Chondrocyte (in vitro differentiated cells): ENCODE data around the gene RGS7. TPM values are rescaled to one million over a fixed set of nuclear protein-coding genes. Genes with fewer than 3 reads are reported as not detected.

Experiments
- DNase-seq: peaks from one replicate; pipeline ENCODE4 v3.0.0; 2021; ENCODE audit warnings: mixed read lengths, low spot score
- H3K27ac Mint-ChIP-seq: one replicate; pipeline ENCODE4 v1.8.0; 2021; ENCODE audit warnings: mild to moderate bottlenecking, moderate library complexity, mixed read lengths; ENCODE audit not compliant: unreplicated experiment
- H3K27me3 Mint-ChIP-seq: 2 replicates; pipeline ENCODE4 v1.8.0; 2021; ENCODE audit warnings: low read depth, mixed read lengths
- H3K36me3 Mint-ChIP-seq: 2 replicates; pipeline ENCODE4 v1.8.0; 2021; ENCODE audit warnings: low read depth, mixed read lengths
- H3K4me1 Mint-ChIP-seq: 2 replicates; pipeline ENCODE4 v1.8.0; 2021; ENCODE audit warnings: low read depth, mild to moderate bottlenecking, mixed read lengths
- H3K4me3 Mint-ChIP-seq: one replicate; pipeline ENCODE4 v1.8.0; 2021; ENCODE audit warnings: mild to moderate bottlenecking, moderate library complexity, mixed read lengths; ENCODE audit not compliant: unreplicated experiment
- H3K9me3 Mint-ChIP-seq: 2 replicates; pipeline ENCODE4 v1.8.0; 2021; ENCODE audit warnings: low read depth, mixed read lengths
- total RNA-seq: library from RNA; stranded (reverse); gene quantifications from 3 replicates; pipeline ENCODE4 v1.2.1, GENCODE V29; 2021
- TF ChIP-seq, protein P1 (sequence below): fragments of 200-600 bp; sonication (generic); IDR thresholded peaks from 2 replicates; pipeline ENCODE4 v1.5.0; 2021; ENCODE audit warnings: antibody characterized with exemption, mild to moderate bottlenecking, moderate library complexity

The RGS7 gene
- total RNA-seq, 1 donor from 2014 or later: 3.9 TPM

DNA sequence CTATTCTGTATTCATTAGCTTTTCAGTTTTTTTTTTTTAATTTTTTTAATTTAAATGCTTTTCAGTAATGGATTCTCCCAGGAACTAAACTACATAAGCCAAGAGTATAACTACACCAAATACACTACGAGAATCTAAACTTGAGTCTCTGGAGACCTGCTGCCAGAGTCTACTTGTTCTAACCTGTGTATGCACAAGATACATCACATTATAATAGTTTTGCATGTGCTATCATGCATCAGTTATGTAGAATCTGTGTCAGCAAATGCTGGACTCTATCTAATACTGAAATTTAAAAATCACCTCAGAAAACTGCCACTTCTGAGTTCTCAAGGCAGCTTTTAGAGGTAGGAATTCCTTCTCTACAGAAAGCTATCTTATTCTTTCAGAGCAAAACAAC is 598.7 kb downstream of the RGS7 start:
- Mint-ChIP-seq H3K9me3 (no peaks in the 10 kb centered on the region), H3K27me3 (no peaks in the 10 kb centered on the region), H3K4me1 (no peaks in the 10 kb centered on the region), H3K27ac (no peak overlapping the region), H3K36me3 (no peaks in the 10 kb centered on the region), H3K4me3 (no peak overlapping the region)
- DNase-seq: no peak
- TF ChIP-seq, protein P1, sequence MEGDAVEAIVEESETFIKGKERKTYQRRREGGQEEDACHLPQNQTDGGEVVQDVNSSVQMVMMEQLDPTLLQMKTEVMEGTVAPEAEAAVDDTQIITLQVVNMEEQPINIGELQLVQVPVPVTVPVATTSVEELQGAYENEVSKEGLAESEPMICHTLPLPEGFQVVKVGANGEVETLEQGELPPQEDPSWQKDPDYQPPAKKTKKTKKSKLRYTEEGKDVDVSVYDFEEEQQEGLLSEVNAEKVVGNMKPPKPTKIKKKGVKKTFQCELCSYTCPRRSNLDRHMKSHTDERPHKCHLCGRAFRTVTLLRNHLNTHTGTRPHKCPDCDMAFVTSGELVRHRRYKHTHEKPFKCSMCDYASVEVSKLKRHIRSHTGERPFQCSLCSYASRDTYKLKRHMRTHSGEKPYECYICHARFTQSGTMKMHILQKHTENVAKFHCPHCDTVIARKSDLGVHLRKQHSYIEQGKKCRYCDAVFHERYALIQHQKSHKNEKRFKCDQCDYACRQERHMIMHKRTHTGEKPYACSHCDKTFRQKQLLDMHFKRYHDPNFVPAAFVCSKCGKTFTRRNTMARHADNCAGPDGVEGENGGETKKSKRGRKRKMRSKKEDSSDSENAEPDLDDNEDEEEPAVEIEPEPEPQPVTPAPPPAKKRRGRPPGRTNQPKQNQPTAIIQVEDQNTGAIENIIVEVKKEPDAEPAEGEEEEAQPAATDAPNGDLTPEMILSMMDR: no peak

DNA sequence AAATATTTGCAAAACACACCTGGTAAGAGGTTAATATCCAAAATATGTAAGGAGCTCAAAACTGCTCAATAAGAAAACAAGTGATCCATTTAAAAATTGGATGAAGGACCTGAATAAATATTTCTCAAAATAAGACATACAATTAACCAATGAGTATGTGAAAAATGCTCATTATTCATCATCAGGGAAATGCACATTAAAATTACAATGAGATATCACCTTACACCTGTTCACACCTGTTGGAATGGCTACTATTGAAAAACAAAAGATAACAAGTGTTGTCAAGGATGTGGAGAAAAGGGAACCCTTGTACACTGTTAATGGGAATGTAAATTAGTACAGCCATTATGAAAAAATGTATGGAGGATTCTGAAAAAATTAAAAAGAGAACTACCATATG is 609.1 kb downstream of the RGS7 start:
- H3K27me3 Mint-ChIP-seq: no peaks in the 10 kb centered on the region
- DNase-seq: no peak
- H3K36me3 Mint-ChIP-seq: no peaks in the 10 kb centered on the region
- no peaks in the 10 kb centered on the region for H3K4me1 Mint-ChIP-seq
- H3K4me3 Mint-ChIP-seq: no peak overlapping the region
- no peaks in the 10 kb centered on the region for H3K9me3 Mint-ChIP-seq
- no peak overlapping the region for H3K27ac Mint-ChIP-seq
- TF ChIP-seq, protein P1: no peak

DNA sequence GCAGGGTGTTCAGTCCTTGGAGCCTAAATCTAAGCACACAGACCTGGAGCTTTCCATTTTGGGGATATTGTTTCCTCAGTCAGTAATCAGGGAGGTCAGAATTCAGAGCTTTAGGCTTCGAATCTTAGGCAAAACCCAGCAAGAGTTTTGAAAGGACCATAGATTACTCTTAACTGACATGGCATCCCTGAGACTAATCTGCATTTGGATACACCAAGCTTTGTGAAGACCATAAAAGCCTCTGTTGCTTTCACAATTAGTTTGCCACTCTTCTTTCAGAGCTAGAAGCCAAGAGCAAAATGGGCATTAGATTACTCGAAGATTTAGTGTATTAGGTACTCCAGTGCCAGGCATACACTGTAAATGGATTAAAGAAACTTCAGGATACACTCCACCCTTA is 613.3 kb downstream of the RGS7 start:
- DNase-seq: no peak
- no peak overlapping the region for H3K4me3 Mint-ChIP-seq
- no peaks in the 10 kb centered on the region for H3K36me3 Mint-ChIP-seq
- H3K27ac Mint-ChIP-seq: no peak overlapping the region
- no peaks in the 10 kb centered on the region for H3K9me3 Mint-ChIP-seq
- TF ChIP-seq, protein P1: no peak
- peaks cover 6% of the 10 kb centered on the region for H3K4me1 Mint-ChIP-seq
- H3K27me3 Mint-ChIP-seq: no peaks in the 10 kb centered on the region

DNA sequence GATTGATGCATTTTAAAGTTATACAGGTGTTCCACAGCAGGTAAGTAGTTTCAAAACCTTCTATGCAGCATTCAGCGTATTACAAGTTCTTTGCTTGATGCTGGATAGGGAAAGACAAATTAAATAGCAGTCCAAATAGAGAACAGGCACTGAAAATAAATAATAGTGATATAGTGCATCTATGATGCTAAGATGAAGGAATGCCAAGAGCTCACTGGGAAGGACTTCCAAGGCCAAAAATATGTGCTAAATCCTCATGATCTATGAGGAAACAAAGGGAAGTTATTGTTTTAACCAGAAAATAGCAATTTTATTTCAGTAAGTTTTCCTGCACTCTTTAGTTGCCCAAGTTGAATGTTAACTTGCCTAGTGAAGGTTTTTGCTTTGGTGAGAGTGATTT is 617.3 kb downstream of the RGS7 start:
- Mint-ChIP-seq H3K4me3 (no peak overlapping the region), H3K27me3 (no peaks in the 10 kb centered on the region), H3K36me3 (no peaks in the 10 kb centered on the region), H3K27ac (no peak overlapping the region), H3K9me3 (no peaks in the 10 kb centered on the region), H3K4me1 (peaks cover 17% of the 10 kb centered on the region)
- DNase-seq: no peak
- TF ChIP-seq, protein P1: no peak

DNA sequence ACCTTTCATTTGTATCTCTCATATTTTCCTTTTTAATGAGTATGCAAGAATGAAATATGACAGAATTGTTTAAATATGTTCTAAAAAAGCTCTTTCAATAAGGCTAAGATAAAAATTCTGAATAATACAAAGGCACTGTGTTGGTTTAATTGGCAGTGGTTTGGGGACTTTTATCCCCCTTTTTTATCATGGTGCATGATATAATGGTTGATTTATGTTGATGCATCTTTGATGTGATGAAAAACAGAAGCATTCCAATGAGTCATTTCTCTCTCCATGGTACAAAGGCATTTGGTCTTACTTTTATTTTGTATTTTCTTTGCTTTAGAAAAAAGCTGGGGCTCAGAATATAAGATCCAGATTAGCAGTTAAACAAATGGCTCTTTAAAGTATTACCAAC is 617.9 kb downstream of the RGS7 start:
- Mint-ChIP-seq H3K9me3 (no peaks in the 10 kb centered on the region), H3K4me3 (no peak overlapping the region), H3K27me3 (no peaks in the 10 kb centered on the region), H3K4me1 (peaks cover 17% of the 10 kb centered on the region), H3K36me3 (no peaks in the 10 kb centered on the region), H3K27ac (no peak overlapping the region)
- no peak for DNase-seq
- TF ChIP-seq, protein P1: no peak
